ENCODE measurements around the gene CHRNA5. TPM values are rescaled to one million over a fixed set of nuclear protein-coding genes. Genes with fewer than 3 reads are reported as not detected.

The CHRNA5 gene
- total RNA-seq, 4 donors from 2014 or later: 0.63 to 3.1 (median 1.8) TPM

DNA sequence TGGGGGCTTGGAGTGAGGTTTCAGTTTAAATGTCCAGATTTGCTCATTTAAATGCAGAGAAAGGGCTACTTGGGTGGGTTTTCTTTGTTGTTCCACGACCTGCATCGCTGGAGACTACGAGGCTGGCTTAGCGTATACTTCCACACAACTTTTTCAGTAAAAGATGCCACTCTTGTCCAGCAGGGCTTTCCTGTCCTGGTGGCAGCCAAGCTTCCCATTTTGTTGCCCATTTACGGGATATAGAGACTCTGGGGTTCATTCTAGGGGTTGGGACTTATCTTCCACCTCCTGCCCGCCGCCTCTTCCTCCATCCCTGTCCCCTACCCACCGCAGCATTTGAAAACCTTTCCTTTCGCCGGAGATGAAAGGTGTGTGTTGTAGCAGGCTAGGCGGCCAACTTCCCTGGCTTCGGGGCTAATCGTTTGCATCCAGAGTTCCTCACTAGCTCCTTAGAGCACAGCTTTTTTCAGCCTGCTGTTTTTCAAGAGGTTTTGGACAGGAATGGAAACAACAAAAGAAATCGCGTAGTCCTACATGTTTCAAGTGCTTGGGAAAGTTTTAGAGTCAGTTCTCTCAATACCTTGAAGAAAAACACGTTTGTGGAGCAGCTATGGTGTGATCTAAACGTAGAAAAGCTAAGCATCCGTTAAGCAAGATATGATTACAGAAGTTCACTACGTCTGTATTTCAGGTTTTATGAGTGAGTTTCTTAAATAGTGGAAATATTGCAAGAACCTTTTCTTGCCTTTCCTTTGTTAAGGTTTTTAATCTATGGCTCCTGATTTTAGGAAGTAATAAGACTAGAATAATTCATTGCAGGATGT, 843 bp downstream of the CHRNA5 start:
- ATAC-seq (ENCODE audit: low FRiP score): no peak
- TF ChIP-seq, protein P1, sequence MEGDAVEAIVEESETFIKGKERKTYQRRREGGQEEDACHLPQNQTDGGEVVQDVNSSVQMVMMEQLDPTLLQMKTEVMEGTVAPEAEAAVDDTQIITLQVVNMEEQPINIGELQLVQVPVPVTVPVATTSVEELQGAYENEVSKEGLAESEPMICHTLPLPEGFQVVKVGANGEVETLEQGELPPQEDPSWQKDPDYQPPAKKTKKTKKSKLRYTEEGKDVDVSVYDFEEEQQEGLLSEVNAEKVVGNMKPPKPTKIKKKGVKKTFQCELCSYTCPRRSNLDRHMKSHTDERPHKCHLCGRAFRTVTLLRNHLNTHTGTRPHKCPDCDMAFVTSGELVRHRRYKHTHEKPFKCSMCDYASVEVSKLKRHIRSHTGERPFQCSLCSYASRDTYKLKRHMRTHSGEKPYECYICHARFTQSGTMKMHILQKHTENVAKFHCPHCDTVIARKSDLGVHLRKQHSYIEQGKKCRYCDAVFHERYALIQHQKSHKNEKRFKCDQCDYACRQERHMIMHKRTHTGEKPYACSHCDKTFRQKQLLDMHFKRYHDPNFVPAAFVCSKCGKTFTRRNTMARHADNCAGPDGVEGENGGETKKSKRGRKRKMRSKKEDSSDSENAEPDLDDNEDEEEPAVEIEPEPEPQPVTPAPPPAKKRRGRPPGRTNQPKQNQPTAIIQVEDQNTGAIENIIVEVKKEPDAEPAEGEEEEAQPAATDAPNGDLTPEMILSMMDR (IDR thresholded peaks at IDR 0.05): no peak
- DNase-seq (ENCODE audit: low spot score): no peak

DNA sequence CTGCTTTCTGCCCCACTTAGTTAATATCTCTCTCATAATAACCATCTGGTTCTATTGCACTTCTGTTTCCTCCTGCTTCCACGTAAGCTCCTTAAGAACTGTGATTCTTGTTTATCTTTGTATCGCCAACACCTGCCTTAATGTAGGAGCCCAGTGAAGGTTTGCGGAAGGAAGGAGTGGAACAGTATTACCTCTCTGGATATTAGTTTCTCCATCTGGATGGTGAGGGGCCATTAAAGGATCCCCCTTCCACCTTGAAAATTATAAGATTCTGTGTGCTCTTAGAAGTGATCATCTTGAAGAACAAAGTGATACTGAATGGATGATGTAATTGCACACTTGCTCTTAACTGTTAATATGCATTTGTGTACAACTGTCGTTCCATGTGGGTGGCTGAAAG, 2.2 kb downstream of the CHRNA5 start:
- no peak for ATAC-seq (ENCODE audit: low FRiP score)
- TF ChIP-seq, protein P1 (IDR thresholded peaks at IDR 0.05): no peak
- DNase-seq (ENCODE audit: low spot score): no peak

DNA sequence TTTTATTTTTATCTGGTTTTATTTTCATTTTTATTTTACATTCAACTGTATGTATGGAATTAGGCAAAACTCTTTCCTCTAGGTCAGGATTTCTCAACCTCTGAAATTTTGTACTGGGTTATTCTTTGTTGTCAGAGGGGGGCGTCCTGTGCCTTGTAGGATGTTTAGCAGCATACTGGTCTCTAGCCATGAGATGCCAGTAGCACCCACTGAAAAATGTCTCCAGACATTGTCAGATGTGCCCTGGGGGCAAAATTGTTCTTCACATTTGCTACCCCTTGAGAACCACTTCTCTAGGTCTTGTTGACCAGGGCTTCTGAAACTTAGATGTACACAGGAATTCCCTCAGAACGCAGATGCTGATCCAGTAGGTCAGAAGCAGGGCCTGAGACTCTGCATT, 5.4 kb downstream of the CHRNA5 start:
- TF ChIP-seq, protein P1 (IDR thresholded peaks at IDR 0.05): no peak
- DNase-seq (ENCODE audit: low spot score): no peak
- no peak for ATAC-seq (ENCODE audit: low FRiP score)

DNA sequence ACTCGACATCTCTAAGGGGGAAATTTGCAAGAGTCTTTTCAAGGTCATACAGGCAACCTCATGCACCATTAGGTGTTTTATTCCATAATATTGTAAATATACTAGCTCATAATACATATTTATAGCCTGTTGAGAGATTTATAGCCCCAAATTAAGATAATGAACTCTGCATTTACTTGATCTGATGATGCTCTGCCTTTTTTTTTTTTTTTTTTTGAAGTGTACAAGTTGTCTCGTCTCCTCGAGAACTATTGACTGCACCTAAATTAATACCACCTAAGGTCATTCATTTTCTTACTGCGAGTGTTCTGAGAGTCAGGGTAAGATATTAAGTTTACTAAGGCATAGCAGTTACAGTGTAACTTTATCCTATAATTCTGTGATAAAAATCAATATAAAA, 6.1 kb downstream of the CHRNA5 start:
- ATAC-seq (ENCODE audit: low FRiP score) (no peak), DNase-seq (ENCODE audit: low spot score) (no peak)
- TF ChIP-seq, protein P1 (IDR thresholded peaks at IDR 0.05): no peak

DNA sequence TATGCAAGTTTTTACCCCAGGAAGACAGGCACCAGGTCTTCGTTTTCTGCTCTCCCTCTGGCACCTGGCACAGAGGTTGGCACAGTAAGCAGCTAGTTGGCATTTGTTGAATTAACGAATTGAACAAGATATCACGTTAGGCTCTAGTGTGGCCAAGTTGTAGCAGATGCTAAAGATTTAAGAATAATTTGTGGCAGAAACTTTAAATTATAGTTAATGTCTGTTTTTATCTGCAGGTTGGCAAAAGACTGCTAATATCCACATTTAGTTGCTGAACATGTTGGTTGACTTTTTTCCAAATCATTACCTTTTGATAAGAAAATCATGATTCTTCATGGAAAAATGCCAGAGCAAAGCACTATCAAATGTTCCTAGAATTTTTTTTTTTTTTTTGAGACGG, 8.1 kb downstream of the CHRNA5 start:
- no peak for ATAC-seq (ENCODE audit: low FRiP score)
- DNase-seq (ENCODE audit: low spot score): no peak
- TF ChIP-seq, protein P1 (IDR thresholded peaks at IDR 0.05): no peak

DNA sequence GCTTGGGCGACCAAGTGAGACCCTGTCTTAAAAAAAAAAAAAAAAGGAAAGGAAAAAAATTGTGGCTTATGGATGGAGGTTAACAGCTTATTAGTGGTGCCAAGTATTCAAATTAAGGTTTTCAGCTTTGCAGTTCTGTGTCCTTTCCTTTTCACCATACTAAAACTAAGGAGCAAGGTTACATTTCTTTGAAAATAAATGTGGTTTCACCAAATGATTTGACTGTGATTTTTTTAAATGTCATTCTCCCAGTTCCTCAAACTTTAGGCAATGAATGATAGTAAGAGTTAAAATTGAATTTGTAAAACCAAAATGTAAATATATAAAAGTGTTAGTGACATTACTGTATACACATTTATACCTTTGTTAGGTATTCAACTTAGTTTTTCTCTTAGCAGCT, 9.6 kb downstream of the CHRNA5 start:
- DNase-seq (ENCODE audit: low spot score) (no peak), ATAC-seq (ENCODE audit: low FRiP score) (no peak)
- TF ChIP-seq, protein P1 (IDR thresholded peaks at IDR 0.05): no peak

DNA sequence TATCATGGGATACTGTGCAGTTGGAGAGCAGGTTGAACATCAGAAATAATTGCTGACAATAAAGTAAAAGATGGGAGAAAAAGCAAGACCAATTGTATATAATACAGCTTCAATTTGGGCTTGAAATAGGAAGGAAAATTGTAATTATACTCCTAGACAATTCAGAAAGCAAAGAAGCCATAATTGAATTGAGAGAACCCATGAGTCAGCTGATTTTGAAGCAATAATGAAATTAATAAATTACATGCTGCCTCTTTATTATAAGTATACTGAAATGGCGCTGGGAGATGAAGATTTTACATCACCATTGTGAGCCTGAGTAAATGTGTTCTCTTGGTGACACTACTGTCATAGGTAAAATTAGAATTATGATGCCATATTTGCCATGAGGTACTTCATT, 32.3 kb downstream of the CHRNA5 start:
- TF ChIP-seq, protein P1 (IDR thresholded peaks at IDR 0.05): no peak
- no peak for DNase-seq (ENCODE audit: low spot score)
- no peak for ATAC-seq (ENCODE audit: low FRiP score)
